GM20000 (cell line): ENCODE data around the gene APOC4.

Experiments used
- DNase-seq: peaks from one replicate; pipeline ENCODE4 v3.0.0; 2012; ENCODE audit warnings: low spot score
- CTCF ChIP-seq: IDR thresholded peaks from 2 replicates; pipeline ENCODE4 v1.5.1; 2012; ENCODE audit warnings: mild to moderate bottlenecking, control low read depth; ENCODE audit errors: extremely low read depth, missing control alignments

APOC4 gene

GRCh38 chr19:44903216-44903601, 38.8 kb upstream of the APOC4 start:
- no peak for TF ChIP-seq CTCF

GRCh38 chr19:44903602-44904425, 38.2 kb upstream of the APOC4 start:
- peak; percentile 98 for TF ChIP-seq CTCF
- DNase-seq: peak; percentile 86

More at GRCh38 chr19:44903216-44903601, 38.8 kb upstream of the APOC4 start:
- no peak for DNase-seq

- no peak for DNase-seq
These were observed 37.5 kb upstream of the APOC4 start for GRCh38 chr19:44904426-44904994.

GRCh38 chr19:44905437-44906160, 36.4 kb upstream of the APOC4 start, which contains the start of gene APOE:
Gene APOE, plus strand, starts transcription at chr19:44905796. Its CDS starts 829 bp downstream, at chr19:44906625.
- DNase-seq: no peak
- TF ChIP-seq CTCF: no peak

More at GRCh38 chr19:44904426-44904994, 37.5 kb upstream of the APOC4 start:
- TF ChIP-seq CTCF: no peak

- no peak for TF ChIP-seq CTCF
- no peak for DNase-seq
These were observed 34.4 kb upstream of the APOC4 start for GRCh38 chr19:44907613-44908012.

- no peak for DNase-seq
- no peak for TF ChIP-seq CTCF
These were observed 33.8 kb upstream of the APOC4 start for GRCh38 chr19:44908074-44908835.
